ENCODE data around the gene BACH1.

Gene BACH1

GRCh38 chr21:29315131-29315749, 16.5 kb downstream of the BACH1 start:
- DNase-seq (ENCODE audit: low spot score), result no peak

GRCh38 chr21:29316029-29316742, 17.5 kb downstream of the BACH1 start:
- no peak for DNase-seq (ENCODE audit: low spot score)

- DNase-seq (ENCODE audit: low spot score), result no peak
These were observed 18.1 kb downstream of the BACH1 start for GRCh38 chr21:29316806-29317205.

GRCh38 chr21:29318354-29318753, 19.6 kb downstream of the BACH1 start:
- no peak for DNase-seq (ENCODE audit: low spot score)

- DNase-seq (ENCODE audit: low spot score), result no peak
These were observed 21.3 kb downstream of the BACH1 start for GRCh38 chr21:29320031-29320430.

- DNase-seq (ENCODE audit: low spot score), result no peak
These were observed 22.5 kb downstream of the BACH1 start for GRCh38 chr21:29321217-29321616.

GRCh38 chr21:29321932-29322928, 23.5 kb downstream of the BACH1 start:
- DNase-seq (ENCODE audit: low spot score), result no peak

GRCh38 chr21:29323189-29323588, 24.5 kb downstream of the BACH1 start:
- DNase-seq (ENCODE audit: low spot score), result no peak

- DNase-seq (ENCODE audit: low spot score), result no peak
These were observed 28.3 kb downstream of the BACH1 start for GRCh38 chr21:29326914-29327554.

- DNase-seq (ENCODE audit: low spot score), result no peak
These were observed 30.7 kb downstream of the BACH1 start for GRCh38 chr21:29329406-29329805.

- DNase-seq (ENCODE audit: low spot score), result no peak
These were observed 32.1 kb downstream of the BACH1 start for GRCh38 chr21:29330797-29331196.

GRCh38 chr21:29332461-29333362, 34.0 kb downstream of the BACH1 start:
- DNase-seq (ENCODE audit: low spot score), result no peak

- DNase-seq (ENCODE audit: low spot score), result no peak
These were observed 34.7 kb downstream of the BACH1 start for GRCh38 chr21:29333406-29333805.

- DNase-seq (ENCODE audit: low spot score), result no peak
These were observed 36.2 kb downstream of the BACH1 start for GRCh38 chr21:29334717-29335428.

GRCh38 chr21:29335720-29336119, 37.0 kb downstream of the BACH1 start:
- no peak for DNase-seq (ENCODE audit: low spot score)

- DNase-seq (ENCODE audit: low spot score), result no peak
These were observed 39.5 kb downstream of the BACH1 start for GRCh38 chr21:29338256-29338655.

- no peak for DNase-seq (ENCODE audit: low spot score)
These were observed 41.5 kb downstream of the BACH1 start for GRCh38 chr21:29340228-29340627.

- no peak for DNase-seq (ENCODE audit: low spot score)
These were observed 43.7 kb downstream of the BACH1 start for GRCh38 chr21:29342363-29342957.

GRCh38 chr21:29343519-29343918, 44.8 kb downstream of the BACH1 start:
- DNase-seq (ENCODE audit: low spot score), result no peak

GRCh38 chr21:29346281-29346680, 47.6 kb downstream of the BACH1 start:
- no peak for DNase-seq (ENCODE audit: low spot score)

Data from globus pallidus (tissue), 1 donor.